NCI-H1092 treated with DMSO at 0.1 percent for 48 hours (cell line): ENCODE measurements around the gene COL4A1.

Experiments
- DNase-seq: peaks from one replicate; lab custom pipeline; 2025; lab: John Stamatoyannopoulos, UW

Gene COL4A1

DNA sequence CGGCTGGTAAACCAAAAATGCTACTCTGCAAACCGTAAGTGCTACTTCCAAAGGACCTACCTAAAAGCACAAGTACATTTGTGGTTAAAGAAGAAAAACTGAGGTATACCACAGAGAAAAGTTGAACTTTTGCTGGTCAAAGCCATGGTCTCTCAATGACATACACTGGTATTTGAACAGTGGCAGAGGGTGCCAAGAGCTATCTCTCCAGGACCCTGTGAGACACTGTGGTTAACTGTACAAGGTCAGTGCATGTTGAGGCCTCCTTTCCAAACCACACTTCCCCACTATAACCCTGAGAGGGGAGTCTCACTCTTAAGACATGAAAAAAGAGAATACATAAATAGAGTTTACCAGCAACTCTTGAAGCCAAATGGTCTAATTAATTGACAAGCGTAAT is 49.5 kb downstream of the COL4A1 start:
- DNase-seq = no peak

DNA sequence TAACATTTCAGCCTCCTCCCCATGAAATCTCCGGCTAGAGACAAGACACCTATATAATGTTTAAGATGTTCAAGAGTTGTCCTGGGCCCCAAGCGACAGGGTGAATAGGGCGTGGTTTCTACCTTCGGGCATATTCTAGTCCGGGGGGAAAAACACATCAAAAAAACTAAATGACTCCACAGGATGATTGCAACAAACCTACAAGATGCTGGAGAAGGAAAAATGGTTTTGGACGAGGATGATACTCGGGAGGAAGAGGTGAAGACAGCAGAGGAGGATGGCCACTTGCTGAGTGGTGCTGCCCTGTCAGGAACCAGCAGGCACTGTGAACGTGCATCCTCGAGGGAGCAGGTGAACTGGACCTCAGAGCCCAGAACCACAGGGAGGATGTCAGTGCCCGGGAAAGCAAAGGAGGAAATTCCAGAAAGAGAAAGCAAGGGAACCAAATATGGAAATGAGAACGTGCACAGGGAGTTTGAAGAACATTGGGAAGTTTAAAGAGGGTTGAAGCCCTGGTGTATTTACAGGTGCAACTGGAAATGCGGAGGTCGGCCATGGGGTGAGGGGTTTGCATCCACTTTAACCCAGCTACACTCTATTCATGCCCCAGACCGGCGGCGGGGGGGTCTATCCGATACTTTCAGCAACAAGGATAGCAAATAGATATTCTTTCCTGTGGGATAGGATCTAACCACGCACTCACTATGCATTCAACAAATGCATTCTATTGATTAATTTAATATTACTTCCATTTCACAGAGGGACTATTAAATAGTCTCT is 50.6 kb downstream of the COL4A1 start:
- DNase-seq = no peak

GRCh38 chr13:110254751-110255553 is 52.0 kb downstream of the COL4A1 start:
- DNase-seq = no peak

GRCh38 chr13:110254151-110254679 is 52.7 kb downstream of the COL4A1 start:
- DNase-seq = no peak

- no peak for DNase-seq
Measured at GRCh38 chr13:110251193-110251819, 55.7 kb downstream of the COL4A1 start.

DNA sequence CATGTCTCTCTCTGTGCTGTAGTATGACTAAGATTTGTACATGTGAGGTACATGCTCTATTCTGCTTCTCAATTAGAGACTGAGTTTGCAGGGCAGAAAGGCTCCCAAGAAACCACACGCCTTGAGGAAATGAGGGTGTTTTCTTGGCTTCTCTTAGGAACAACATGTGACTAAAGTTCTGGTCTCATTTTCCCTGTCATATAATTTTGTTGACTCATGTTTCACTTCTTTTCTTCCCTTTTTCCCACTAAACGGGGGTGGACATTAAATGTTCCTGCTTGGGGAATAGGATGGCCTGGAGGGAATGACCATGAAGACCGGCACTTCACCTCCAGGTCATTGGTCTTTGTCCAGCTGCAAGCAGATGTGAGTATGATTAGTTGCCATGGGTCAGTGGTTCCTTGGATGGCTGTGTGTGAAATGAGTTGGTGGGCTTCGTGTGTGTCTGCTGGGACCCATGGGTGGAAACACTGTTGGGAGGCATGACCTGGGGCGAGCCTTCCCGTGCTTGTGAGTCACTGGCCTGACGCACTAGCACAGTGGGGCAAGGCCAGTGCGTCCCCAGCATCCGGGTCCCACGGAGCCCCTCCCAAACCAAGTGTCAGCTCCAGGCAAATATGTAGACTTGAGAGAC is 56.6 kb downstream of the COL4A1 start:
- no peak for DNase-seq

- no peak for DNase-seq
Measured at GRCh38 chr13:110249326-110249725, 57.6 kb downstream of the COL4A1 start.

DNA sequence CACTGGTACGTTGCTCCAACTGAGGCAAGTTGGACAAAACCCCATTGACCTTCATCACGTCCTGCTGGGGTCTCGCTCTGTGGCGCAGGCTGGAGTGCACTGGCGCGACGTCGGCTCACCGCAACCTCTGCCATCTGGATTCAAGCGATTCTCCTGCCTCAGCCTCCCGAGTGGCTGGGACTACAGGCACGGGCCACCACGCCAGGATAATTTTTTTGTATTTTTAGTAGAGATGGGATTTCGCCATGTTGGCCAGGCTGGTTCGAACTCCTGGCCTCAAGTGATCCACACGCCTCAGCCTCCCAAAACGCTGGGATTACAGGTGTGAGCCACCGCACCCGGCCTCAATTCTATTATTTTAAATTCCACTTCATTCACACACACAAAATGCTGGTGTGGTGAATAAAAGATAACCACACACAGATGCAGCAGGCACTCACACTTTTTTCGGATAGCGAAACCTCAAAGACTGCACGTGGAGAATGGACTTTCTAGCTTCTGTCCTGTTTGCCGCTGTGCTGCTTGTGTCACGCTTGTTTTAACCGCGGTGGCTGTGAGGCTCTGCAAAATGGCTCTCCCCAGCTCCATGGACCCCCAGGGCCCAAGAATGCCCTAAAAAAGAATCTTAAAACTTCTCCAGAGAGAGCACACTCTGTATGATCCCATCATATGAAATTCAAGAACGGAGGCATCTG is 58.4 kb downstream of the COL4A1 start:
- DNase-seq = no peak

GRCh38 chr13:110246530-110246929 is 60.4 kb downstream of the COL4A1 start:
- DNase-seq = no peak

- no peak for DNase-seq
Measured at GRCh38 chr13:110245416-110245899, 61.5 kb downstream of the COL4A1 start.

DNA sequence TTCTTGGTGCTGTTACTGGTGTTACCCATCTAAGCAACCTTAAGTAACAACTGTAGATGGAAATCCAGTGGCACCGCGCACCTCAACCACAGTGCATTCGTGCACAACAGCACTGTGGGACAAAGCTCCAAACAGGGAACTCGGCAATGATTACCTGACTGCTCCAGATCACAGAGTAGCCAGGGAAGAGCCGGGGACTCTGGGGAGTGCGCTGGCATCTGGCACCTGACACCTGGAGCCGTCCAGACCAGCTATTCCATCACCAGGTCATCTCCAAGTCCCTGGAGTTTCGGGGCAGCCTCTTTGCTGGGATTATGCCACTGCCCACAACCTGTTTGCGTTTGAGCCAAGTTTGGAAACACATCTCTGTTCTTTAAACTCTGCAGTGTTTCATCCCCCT is 62.0 kb downstream of the COL4A1 start:
- DNase-seq = no peak

DNA sequence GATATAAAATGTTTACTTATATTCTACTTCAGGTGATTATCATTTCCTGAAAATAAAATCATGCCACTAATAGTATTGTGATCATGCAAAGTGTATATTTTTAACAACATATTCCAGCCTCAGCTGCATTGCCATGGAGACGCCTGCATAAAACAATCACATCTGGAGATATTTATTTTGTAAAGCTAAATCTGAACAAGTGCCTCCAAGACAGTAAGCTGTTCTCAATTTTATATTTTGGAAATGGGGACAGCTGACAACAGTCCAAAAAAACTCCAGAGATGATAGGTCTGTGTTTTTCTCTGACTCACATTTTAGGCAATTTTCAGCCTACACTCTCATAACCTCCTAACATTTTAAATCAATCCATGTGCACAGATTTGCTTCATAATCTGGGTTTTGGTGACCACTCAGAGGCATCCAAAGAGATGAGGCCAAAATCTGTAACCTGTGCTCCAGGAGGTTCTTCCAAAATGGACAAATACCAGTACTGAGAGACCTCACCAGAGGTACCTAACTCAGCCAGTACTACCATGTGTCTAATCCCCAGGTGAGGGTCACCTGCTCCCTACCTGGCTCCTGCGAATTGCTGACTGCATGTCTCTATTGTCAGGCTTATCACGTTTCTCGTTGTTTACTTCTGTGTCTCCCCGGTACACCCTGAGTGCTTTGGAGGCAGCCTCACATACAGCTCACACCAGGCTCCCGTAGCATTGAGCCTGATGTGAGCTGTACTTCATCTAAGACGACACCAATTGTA is 62.7 kb downstream of the COL4A1 start:
- DNase-seq = no peak

GRCh38 chr13:110242615-110243014 is 64.3 kb downstream of the COL4A1 start:
- no peak for DNase-seq

- no peak for DNase-seq
Measured at GRCh38 chr13:110240943-110241342, 66.0 kb downstream of the COL4A1 start.

DNA sequence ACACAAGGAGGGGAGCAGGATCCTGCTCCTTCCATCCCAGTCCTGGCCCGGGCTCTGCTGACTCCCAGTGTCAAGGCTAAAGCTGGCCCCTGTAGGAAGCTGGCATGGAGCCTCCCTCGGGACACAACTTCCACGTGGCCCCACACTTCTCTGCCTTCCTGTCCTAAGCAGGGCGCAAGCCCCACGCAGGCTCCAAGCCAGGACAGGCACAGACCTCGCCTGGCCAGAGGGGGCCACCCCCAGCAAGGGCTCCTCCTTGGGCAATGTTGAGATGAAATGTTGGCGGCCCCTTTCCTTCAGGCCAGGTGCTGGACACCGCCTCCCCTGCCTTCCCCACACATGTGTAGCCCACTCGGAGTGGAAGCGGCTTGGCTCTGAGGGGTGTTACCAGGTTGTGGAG is 66.6 kb downstream of the COL4A1 start:
- DNase-seq = no peak

DNA sequence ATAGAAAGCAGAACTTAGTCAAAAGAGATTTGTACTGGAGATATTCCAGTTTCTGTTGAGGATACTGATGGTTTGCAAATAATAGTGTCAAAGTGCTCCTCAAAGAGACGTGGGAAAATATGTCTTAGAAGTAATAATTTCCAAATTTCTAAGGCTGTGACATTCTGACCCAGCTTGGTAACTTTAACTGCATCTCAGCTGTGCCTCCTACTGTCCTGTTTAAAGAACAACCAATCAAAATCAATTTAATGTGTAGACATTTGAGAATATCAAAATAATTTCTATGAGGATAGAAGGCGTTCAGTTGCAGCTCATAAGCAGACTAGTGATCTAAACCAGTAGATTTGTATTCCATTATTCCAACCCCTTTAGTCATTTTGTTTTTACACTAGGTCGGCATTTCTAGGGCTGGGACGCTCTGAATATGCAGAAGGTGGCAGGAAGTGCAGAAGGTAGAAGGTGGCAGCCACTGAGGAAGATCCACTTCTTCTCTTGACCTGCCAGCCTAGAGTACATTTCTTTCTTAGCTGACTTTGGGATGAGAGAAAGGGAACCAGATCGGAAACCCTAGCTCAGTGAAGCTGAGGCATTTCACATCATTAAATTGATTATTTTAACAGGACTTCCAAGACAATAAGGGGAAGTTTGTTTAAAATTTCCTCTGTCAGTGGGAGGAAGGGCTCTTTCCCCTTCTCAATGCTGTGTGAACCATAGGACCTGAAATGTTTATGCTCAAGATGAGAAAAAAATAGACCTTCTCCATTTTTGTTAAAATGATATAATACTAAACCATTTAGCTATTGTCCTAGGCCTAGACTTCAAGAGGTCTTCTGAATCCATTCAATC is 67.5 kb downstream of the COL4A1 start:
- DNase-seq = no peak

DNA sequence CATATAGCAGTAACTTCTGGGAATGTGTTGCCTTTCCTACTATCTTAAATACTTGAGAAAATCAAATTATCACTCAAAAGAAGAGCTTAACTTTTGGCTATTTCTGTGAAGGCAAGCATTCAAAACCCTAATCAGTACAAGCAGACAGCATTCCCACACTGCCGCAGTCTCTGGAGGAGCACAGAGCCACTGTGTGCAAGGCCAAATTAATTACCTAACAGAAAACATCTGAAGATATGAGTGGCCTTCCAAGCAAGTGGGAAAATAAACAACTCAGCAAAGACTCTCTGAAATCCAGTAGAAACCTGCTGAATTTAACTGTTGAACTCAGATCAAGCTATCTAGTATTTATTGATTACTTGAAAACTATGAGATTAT is 68.2 kb downstream of the COL4A1 start:
- DNase-seq = no peak

DNA sequence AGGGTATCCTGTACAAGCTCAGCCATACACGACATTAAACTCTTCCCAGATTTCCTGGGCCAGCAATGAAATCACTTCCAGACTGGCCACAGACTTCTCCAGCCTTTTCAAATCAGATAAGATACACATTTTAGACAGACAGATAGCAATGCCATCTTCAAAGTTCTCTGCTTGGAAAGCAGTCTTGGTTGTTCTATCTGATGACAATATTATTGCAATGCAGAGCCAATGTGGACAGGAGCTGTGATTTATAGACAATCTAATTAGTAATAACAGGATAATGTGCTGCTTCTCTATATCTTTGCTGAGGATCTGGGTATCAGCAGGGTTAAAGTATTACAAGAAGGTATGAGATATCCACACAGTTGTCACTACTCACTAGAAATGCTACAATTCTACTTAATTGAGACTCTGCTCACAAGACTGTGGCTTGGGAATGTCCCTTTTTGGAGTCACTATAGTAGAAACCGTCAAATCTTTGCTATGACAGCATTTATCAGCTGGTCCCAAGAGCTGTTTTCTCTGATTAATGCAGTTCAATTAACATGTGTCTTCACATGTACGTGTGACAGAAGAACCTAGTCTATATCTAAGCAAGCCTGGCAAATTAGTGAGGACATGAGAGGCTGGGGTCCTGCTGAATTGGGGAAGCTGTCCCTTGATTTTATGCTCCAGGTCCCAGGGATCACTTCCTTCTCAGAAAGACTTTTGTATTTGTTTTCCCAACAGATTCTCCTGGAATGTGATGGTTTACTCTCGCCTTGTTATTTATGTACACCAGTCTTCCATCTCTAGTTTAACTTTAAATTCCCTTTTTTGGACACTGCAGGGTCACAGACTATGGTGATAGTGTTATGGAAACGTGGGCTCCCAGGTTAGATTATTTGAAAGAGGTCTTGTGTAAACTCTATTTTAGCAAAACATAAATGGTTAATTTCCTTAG is 68.8 kb downstream of the COL4A1 start:
- DNase-seq = no peak

GRCh38 chr13:110236831-110237261 is 70.1 kb downstream of the COL4A1 start:
- DNase-seq = no peak
